ENCODE results near the gene FOXRED1.
"Not testable (repeated sequence)": the region's sequence is repeated elsewhere in the genome, so short reads cannot be mapped to it uniquely, and the experiment has no call there.

The FOXRED1 gene

GRCh38 chr11:126277780-126278179 lies 8.8 kb downstream of the FOXRED1 start:
- DNase-seq (ENCODE audit: low spot score): no peak

DNA sequence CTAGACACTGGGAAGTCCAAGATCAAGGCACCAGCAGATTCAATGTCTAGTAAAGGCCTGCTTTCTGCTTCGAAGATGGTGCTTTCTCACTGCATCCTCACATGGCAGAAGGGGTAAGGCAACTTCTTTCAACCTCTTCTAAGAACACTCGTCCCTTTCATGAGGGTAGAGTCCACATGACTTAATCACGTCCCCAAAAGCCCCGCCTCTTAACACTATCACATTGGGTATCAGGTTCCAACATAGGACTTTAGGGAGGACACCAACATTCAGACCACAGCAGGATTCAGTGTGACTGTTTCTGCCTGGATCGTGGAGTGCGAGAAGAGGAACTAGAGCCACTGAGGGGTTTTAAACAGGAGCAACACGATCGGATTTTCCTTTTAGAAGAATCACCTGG lies 10.2 kb downstream of the FOXRED1 start:
- no peak for DNase-seq (ENCODE audit: low spot score)

GRCh38 chr11:126280595-126280994 lies 11.6 kb downstream of the FOXRED1 start:
- DNase-seq (ENCODE audit: low spot score): no peak

DNA sequence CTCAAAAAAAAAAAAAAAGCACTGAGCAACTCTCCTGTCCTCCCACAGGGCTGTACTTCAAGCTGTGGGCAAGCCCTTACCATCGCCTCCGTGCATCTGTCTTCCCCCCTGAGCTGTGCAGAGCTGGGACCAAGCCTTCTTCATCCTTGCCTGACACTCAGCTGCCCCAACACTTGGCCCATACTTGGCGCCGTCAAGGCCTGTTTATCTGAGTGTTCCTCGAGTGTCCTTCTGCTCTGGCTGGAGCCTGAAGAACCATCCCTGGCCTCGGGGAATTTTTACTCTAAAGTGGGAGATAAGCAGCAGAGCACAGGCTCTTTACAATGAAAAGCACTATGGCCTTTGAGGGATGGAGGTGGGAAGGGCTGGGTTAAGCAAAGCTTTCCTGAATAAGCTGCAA lies 12.3 kb downstream of the FOXRED1 start:
- no peak for DNase-seq (ENCODE audit: low spot score)

GRCh38 chr11:126281666-126282175 lies 12.8 kb downstream of the FOXRED1 start:
- DNase-seq (ENCODE audit: low spot score): no peak

DNA sequence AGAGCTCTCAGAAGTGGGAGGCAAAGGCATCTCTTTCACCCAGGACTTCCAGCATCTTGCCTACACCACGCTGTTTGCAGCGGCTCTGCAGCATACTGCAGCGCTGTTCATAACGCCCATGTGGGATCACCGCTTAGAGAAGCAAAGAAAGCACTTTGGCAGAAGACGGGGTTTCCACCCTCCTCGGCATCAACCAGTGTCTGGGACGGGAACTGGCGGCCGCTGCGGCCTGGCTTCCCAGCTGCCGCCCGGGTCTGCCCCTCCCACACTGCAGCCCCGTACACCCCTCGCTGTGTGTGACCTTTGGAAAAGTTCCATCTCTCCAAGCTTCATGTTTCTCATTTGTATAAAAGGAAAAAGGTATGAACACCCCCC lies 13.4 kb downstream of the FOXRED1 start:
- no peak for DNase-seq (ENCODE audit: low spot score)

DNA sequence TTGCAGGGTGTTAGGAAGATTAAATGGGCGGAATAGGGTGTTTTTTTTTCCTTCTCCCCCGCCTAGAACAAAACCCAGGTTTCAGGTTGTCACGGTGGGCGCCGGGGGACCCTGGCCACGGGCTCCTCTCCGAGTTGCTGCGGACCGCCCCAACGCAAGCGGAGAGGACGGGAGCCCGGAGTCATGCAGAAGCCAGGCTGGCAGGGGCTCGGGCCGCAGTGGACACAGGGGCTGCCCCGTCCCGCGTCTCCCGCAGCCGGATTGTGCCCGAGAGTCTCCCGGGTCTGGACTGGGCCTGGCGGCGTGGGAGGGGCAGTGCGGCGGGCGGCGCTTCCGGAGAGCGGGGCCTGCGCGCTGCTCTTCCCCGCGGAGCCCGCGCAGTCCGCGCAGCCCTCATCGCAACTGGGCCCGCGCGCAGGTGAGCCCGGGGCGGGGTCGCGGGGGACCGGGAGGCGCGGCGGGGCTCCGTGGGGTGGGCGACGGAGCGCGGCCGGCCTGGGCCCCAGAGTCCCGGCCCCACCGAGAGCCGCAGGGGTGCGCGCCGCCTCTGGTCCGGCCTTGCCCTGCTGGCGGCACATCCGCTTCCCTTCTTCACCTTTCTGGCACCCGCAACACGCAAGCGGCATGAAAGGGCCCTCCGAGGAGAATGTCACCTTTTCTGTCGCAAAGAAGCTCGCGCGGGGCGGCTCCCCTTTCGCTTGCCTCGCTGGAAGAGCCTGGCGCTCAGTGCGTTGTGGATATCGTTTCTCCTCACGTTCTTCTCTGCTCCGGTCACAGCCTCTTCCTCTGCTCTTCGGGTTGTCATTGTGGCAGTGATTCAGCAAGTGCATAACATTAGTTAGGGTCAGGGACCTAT lies 14.0 kb downstream of the FOXRED1 start, which contains the start of gene TIRAP:
TSS of gene TIRAP (plus strand) at position 358 of the 856 bp plus-strand sequence. CDS start 7,802 bp downstream, outside the sequence.
- DNase-seq (ENCODE audit: low spot score): peak; percentile 71

DNA sequence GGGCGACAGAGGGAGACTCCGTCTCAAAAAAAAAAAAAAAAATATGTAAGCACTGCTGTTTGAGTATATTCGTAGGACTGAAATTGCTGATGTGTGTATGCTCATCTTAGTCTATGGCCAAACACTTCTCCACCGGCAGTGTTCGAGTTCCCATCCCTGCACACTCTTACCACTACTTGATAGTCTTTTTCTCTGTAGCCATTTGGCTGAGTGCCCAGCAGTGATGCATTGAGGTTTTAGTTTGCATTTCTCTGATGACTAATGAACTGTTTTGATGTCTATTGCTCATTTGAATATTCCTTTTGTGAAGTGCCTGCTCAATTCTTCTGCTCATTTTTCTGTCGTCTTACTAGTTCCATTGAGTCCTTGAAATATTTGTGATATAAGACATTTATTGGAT lies 15.9 kb downstream of the FOXRED1 start:
- DNase-seq (ENCODE audit: low spot score): no peak

DNA sequence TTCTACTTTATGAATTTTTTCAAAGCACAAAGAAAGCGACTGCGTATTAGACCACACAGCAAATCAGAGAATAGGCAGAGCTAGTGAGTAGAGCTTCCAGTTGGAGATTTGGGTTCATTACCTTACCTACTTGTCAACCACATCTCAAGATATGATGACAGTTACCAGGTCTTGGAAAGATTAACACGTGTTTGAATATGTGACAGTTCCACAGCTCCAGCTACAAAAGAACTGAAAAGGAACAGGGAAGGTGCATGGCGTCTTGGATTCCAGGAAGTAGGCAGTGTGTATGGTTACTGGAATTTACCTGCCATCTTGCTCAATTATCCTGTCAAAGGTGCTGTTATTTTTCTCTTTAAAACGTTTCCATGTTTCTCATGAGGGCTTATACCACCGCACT lies 19.3 kb downstream of the FOXRED1 start:
- no peak for DNase-seq (ENCODE audit: low spot score)

DNA sequence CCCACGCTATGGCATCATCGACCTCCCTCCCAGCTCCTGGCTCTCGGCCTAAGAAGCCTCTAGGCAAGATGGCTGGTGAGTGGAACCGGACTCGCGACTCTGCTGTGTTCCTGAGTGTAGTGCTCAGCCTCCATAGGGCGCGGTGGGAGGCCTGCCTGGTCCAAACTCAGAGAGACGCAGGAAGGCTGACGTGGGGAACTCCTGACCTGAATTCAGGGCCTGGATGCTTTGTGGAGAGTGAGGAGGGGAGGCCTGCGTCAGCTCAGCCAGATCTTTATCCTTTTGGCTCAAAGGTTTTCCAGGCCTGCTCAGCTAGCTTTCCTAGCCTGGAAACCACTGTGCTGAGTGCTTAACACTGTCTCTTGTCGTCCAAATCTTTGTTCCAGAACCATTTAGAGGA lies 21.9 kb downstream of the FOXRED1 start:
- no peak for DNase-seq (ENCODE audit: low spot score)

GRCh38 chr11:126293726-126294125 lies 24.8 kb downstream of the FOXRED1 start:
- DNase-seq (ENCODE audit: low spot score): no peak

GRCh38 chr11:126297004-126297403 lies 28.1 kb downstream of the FOXRED1 start:
- DNase-seq (ENCODE audit: low spot score): no peak

DNA sequence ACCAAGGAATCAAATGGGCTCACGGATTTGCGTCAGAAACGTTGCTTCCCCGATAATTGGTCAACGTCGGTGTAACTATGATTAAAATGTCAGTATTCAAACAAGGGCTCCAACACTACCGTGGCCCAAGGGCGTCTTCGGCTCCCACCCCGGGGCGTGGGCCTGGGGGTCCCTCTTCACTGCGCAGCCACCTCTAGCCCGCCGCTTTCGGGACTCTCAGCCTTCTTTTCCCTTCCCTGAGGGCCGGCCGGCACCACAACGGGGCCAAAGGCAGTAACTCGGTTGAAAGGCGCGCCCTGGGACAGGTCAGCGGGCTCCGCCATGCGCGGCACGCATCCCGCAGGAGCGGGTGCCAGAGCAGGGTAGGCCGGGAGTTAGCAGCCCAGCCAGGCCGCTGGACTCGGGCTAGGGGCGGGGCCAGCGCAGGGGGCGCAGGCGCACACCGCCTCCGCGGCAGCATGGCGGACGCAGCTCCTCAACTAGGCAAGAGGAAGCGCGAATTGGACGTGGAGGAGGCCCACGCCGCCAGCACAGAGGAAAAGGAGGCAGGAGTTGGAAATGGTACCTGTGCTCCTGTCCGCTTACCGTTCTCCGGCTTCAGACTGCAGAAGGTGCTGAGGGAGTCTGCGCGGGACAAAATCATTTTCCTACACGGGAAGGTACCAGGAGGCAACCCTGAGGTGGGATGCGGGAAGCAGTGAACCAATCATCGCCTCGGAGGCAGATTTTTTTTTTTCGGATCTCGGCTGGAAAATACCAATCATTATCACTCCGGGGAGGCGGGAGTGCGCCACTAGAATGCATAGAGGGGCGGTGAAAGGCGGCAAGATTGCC lies 34.9 kb downstream of the FOXRED1 start, which contains the start of gene DCPS:
TSS of gene DCPS (plus strand) at position 438 of the 834 bp plus-strand sequence. CDS start at position 459, 21 bp downstream.
- DNase-seq (ENCODE audit: low spot score): peak; percentile 97

DNA sequence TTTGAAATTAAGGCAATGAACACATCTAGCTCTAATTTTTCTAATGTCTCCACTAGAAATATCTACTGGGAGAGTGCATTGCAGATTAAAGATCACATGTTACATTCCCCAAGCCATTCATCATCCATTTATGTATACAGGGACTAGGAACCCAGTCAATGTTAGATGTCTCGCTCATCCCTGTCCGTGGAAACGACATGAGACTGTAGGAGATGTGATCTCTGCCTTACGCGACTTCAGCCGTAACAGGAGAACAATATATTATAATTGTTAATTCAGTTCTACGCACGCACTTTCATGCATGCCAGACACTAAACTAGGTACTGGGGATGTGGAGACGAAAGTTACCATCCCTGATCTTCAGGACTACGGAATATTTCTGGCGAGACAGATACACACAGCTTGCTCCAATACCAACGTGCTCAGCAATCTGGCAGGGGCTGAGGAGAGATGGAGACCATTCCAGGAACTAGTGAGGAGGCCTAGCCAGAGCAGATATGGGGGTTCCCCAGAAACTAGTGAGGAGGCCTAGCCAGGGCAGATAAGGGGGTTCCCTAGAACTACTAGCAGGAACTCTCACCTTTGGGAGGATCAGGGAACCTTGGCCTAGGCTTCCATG lies 35.6 kb downstream of the FOXRED1 start:
- DNase-seq (ENCODE audit: low spot score): no peak

GRCh38 chr11:126305699-126306098 lies 36.7 kb downstream of the FOXRED1 start:
- no peak for DNase-seq (ENCODE audit: low spot score)

GRCh38 chr11:126307706-126308105 lies 38.8 kb downstream of the FOXRED1 start:
- peak; percentile 53 for DNase-seq (ENCODE audit: low spot score)

DNA sequence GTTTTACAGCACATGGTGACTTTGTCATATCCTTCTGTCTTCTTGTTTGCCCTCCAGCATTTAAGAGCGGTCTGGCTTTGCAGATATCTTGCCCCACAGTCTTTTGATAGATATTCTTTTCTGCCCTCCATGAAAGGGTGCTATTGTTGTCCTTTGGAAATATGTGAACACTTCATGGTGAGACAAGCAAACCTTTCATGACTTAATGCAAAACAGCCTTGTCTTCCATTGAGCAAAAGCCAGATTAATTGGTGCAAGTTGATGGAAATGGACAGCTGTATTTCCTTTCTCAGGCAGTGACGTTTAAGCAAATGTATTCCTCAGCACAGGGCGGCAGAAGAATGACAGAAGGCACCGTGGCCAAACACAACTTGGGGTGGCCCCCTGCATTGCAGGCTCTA lies 39.3 kb downstream of the FOXRED1 start:
- DNase-seq (ENCODE audit: low spot score): no peak

- DNase-seq (ENCODE audit: low spot score): not testable (repeated sequence)
Measured at GRCh38 chr11:126308771-126309170, 39.8 kb downstream of the FOXRED1 start.

GRCh38 chr11:126310200-126310991 lies 41.4 kb downstream of the FOXRED1 start:
- DNase-seq (ENCODE audit: low spot score): peak; percentile 81

GRCh38 chr11:126310992-126311310 lies 42.0 kb downstream of the FOXRED1 start:
- DNase-seq (ENCODE audit: low spot score): no peak

Data from D341Med (cell line).